H9 (cell line): ENCODE measurements around the gene MBL2. TPM values are rescaled to one million over a fixed set of nuclear protein-coding genes. Genes with fewer than 3 reads are reported as not detected.

Experiments used
- DNase-seq: peaks from one replicate; pipeline ENCODE4 v3.0.0-alpha.2; 2017
- H2AFZ ChIP-seq: one replicate; pipeline ENCODE4 v1.6.1; 2013; ENCODE audit warnings: mild to moderate bottlenecking, low read length, control low read depth, moderate library complexity
- H2AK5ac ChIP-seq: 2 replicates; pipeline ENCODE4 v1.6.1; 2013; ENCODE audit warnings: low read length, control low read depth, mixed read lengths; ENCODE audit not compliant: insufficient read length
- H2BK120ac ChIP-seq: one replicate; pipeline ENCODE4 v1.6.1; 2013; ENCODE audit warnings: low read depth, mild to moderate bottlenecking, low read length, control low read depth, inconsistent platforms; ENCODE audit not compliant: poor library complexity, severe bottlenecking
- H2BK12ac ChIP-seq: 2 replicates; pipeline ENCODE4 v1.6.1; 2013; ENCODE audit warnings: low read length, control low read depth, mixed read lengths, low read depth; ENCODE audit not compliant: insufficient read length
- H2BK15ac ChIP-seq: 2 replicates; pipeline ENCODE4 v1.6.1; 2013; ENCODE audit warnings: low read depth, low read length, control low read depth
- H2BK20ac ChIP-seq: one replicate; pipeline ENCODE4 v1.6.1; 2013; ENCODE audit warnings: low read depth, mild to moderate bottlenecking, low read length, control low read depth, inconsistent platforms; ENCODE audit not compliant: poor library complexity, severe bottlenecking
- H2BK5ac ChIP-seq: 2 replicates; pipeline ENCODE4 v1.6.1; 2013; ENCODE audit warnings: low read length, control low read depth, mixed read lengths; ENCODE audit not compliant: insufficient read length
- H3K14ac ChIP-seq: 2 replicates; pipeline ENCODE4 v1.6.1; 2013; ENCODE audit warnings: low read length, control low read depth; ENCODE audit not compliant: insufficient read depth
- H3K18ac ChIP-seq: 2 replicates; pipeline ENCODE4 v1.6.1; 2013; ENCODE audit warnings: low read depth, mild to moderate bottlenecking, mixed read lengths, low read length, control low read depth; ENCODE audit not compliant: insufficient read length
- H3K23ac ChIP-seq: 2 replicates; pipeline ENCODE4 v1.6.1; 2013; ENCODE audit warnings: low read length, control low read depth, mixed read lengths, low read depth; ENCODE audit not compliant: insufficient read length
- H3K23me2 ChIP-seq: 2 replicates; pipeline ENCODE4 v1.6.1; 2013; ENCODE audit warnings: low read depth, mild to moderate bottlenecking, mixed read lengths, low read length, control low read depth; ENCODE audit not compliant: insufficient read length, poor library complexity, severe bottlenecking
- H3K27ac ChIP-seq: 2 replicates; pipeline ENCODE4 v1.5.1; 2013; ENCODE audit warnings: low read length, control low read depth, mixed read lengths, low read depth; ENCODE audit not compliant: insufficient read length
- H3K27me3 ChIP-seq: 2 replicates; pipeline ENCODE4 v1.6.1; 2013; ENCODE audit warnings: low read length, control low read depth, inconsistent platforms; ENCODE audit not compliant: insufficient read depth
- H3K4ac ChIP-seq: 2 replicates; pipeline ENCODE4 v1.6.1; 2013; ENCODE audit warnings: low read depth, mild to moderate bottlenecking, control low read depth, inconsistent platforms, low read length, moderate library complexity
- H3K4me1 ChIP-seq: 2 replicates; pipeline ENCODE4 v1.6.1; 2013; ENCODE audit warnings: low read length, control low read depth, inconsistent platforms; ENCODE audit not compliant: insufficient read depth
- H3K4me2 ChIP-seq: 2 replicates; pipeline ENCODE4 v1.6.1; 2013; ENCODE audit warnings: low read length, control low read depth, mixed read lengths; ENCODE audit not compliant: insufficient read length, insufficient read depth
- H3K56ac ChIP-seq: 2 replicates; pipeline ENCODE4 v1.6.1; 2013; ENCODE audit warnings: low read depth, mild to moderate bottlenecking, mixed read lengths, low read length, control low read depth; ENCODE audit not compliant: insufficient read length
- H3K79me1 ChIP-seq: 2 replicates; pipeline ENCODE4 v1.6.1; 2013; ENCODE audit warnings: low read depth, mild to moderate bottlenecking, moderate library complexity, low read length, control low read depth, inconsistent platforms; ENCODE audit not compliant: insufficient read depth, poor library complexity, severe bottlenecking
- H3K79me2 ChIP-seq: 2 replicates; pipeline ENCODE4 v1.6.1; 2013; ENCODE audit warnings: low read length, control low read depth, inconsistent platforms; ENCODE audit not compliant: insufficient read depth
- H3K9ac ChIP-seq: 2 replicates; pipeline ENCODE4 v1.6.1; 2013; ENCODE audit warnings: low read length, control low read depth, mixed read lengths; ENCODE audit not compliant: insufficient read length; ENCODE audit errors: extremely low read depth
- H3K9me3 ChIP-seq: one replicate; pipeline ENCODE4 v1.6.1; 2013; ENCODE audit warnings: low read depth, low read length, inconsistent platforms; ENCODE audit not compliant: control insufficient read depth
- H3T11ph ChIP-seq: one replicate; pipeline ENCODE4 v1.6.1; 2013; ENCODE audit warnings: mild to moderate bottlenecking, low read length, control low read depth, inconsistent platforms
- H4K20me1 ChIP-seq: one replicate; pipeline ENCODE4 v1.6.1; 2013; ENCODE audit not compliant: control insufficient read depth, insufficient read length, insufficient read depth
- H4K5ac ChIP-seq: 2 replicates; pipeline ENCODE4 v1.6.1; 2013; ENCODE audit warnings: low read depth, mild to moderate bottlenecking, mixed read lengths, low read length, control low read depth; ENCODE audit not compliant: insufficient read length
- H4K8ac ChIP-seq: replicated peaks from 2 replicates; pipeline ENCODE4 v1.6.1; 2013; ENCODE audit warnings: low read length, control low read depth, mixed read lengths, low read depth; ENCODE audit not compliant: insufficient read length
- H4K91ac ChIP-seq: 2 replicates; pipeline ENCODE4 v1.6.1; 2013; ENCODE audit warnings: low read depth, mild to moderate bottlenecking, moderate library complexity, mixed read lengths, low read length, control low read depth; ENCODE audit not compliant: insufficient read length
- H3K27ac Mint-ChIP-seq, 3 experiments: 2 replicates in 2 of 3; 3 replicates in 1 of 3; pipeline ENCODE4 v1.8.0; 2020 to 2021; ENCODE audit warnings: mixed read lengths in 3 of 3, mild to moderate bottlenecking in 1 of 3, moderate library complexity in 1 of 3
- H3K27me3 Mint-ChIP-seq: 2 replicates; pipeline ENCODE4 v1.8.0; 2021; ENCODE audit warnings: low read depth, mild to moderate bottlenecking, moderate library complexity, mixed read lengths
- H3K36me3 Mint-ChIP-seq, 3 experiments: 2 replicates in 2 of 3; 3 replicates in 1 of 3; pipeline ENCODE4 v1.8.0; 2020 to 2021; ENCODE audit warnings: low read depth in 3 of 3, mixed read lengths in 3 of 3; ENCODE audit not compliant: insufficient read depth in 1 of 3
- H3K4me1 Mint-ChIP-seq, 2 experiments: 2 replicates each; pipeline ENCODE4 v1.8.0; 2020; ENCODE audit warnings: mixed read lengths in 2 of 2
- H3K4me3 Mint-ChIP-seq, 2 experiments: 2 replicates in 1 of 2; 3 replicates in 1 of 2; pipeline ENCODE4 v1.8.0; 2020 to 2021; ENCODE audit warnings: mild to moderate bottlenecking in 2 of 2, mixed read lengths in 2 of 2, moderate library complexity in 1 of 2
- H3K9me3 Mint-ChIP-seq, 2 experiments: 2 replicates in 1 of 2; 3 replicates in 1 of 2; pipeline ENCODE4 v1.8.0; 2020; ENCODE audit warnings: mild to moderate bottlenecking in 2 of 2, mixed read lengths in 2 of 2, moderate library complexity in 1 of 2
- WGBS: extraction: QIAGEN DNeasy Blood & Tissue Kit; methylation state at CpG from one replicate; pipeline ENCODE4 v1.1.7; 2013; ENCODE audit warnings: missing lambda C conversion rate, low lambda C conversion rate, mixed read lengths; ENCODE audit not compliant: insufficient read length; ENCODE audit errors: extremely low coverage; 5-methylcytosine and 5-hydroxymethylcytosine counted together
- total RNA-seq: library from RNA; stranded (reverse); gene quantifications from 2 replicates; pipeline ENCODE4 v1.2.1, GENCODE V29; 2021
- TF ChIP-seq, protein P1 (sequence below): fragments of 200-600 bp; sonication (generic); conservative IDR thresholded peaks from 3 replicates; pipeline ENCODE4 v1.8.0; 2021; ENCODE audit warnings: antibody characterized with exemption, mild to moderate bottlenecking

The MBL2 gene
- total RNA-seq, 1 experiment from 2014 or later, result not detected

DNA sequence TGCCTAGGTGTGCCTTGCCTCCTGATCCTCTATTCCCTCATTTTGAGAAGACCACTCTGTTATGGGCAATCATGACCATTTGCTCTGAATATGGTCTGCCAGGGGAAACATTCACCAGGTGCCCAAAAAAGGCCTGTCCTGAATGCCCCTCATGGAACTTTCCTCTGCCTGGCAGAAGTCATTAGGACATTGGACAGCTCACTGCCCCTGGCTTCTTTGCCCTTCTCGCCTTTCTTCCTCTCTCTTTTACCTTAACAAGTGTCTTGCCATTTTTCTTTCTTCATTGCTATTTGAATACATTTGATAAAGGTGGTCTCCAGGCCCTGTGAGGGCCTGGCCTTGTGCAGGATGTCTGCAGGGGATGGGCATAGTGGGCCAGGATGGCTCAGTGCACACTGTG lies 20.3 kb downstream of the MBL2 start:
- no peaks in the 10 kb centered on the region for H3K23me2 ChIP-seq
- Mint-ChIP-seq H3K27me3 (no peaks in the 10 kb centered on the region), H3K27ac (no peak overlapping the region), H3K4me1 (no peaks in the 10 kb centered on the region), H3K9me3 (no peaks in the 10 kb centered on the region; a peak in 3 of 5 replicates), H3K4me3 (no peak overlapping the region), H3K36me3 (no peaks in the 10 kb centered on the region; a peak in 1 of 7 replicates)
- no peak overlapping the region for H2BK15ac ChIP-seq
- no peaks in the 10 kb centered on the region for H3K79me2 ChIP-seq
- TF ChIP-seq, protein P1, sequence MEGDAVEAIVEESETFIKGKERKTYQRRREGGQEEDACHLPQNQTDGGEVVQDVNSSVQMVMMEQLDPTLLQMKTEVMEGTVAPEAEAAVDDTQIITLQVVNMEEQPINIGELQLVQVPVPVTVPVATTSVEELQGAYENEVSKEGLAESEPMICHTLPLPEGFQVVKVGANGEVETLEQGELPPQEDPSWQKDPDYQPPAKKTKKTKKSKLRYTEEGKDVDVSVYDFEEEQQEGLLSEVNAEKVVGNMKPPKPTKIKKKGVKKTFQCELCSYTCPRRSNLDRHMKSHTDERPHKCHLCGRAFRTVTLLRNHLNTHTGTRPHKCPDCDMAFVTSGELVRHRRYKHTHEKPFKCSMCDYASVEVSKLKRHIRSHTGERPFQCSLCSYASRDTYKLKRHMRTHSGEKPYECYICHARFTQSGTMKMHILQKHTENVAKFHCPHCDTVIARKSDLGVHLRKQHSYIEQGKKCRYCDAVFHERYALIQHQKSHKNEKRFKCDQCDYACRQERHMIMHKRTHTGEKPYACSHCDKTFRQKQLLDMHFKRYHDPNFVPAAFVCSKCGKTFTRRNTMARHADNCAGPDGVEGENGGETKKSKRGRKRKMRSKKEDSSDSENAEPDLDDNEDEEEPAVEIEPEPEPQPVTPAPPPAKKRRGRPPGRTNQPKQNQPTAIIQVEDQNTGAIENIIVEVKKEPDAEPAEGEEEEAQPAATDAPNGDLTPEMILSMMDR, result no peak
- H2AFZ ChIP-seq, result no peak overlapping the region
- no peak overlapping the region for H3K23ac ChIP-seq
- H3K18ac ChIP-seq, result no peak overlapping the region
- H3T11ph ChIP-seq, result no peak overlapping the region
- no peak overlapping the region for H2BK12ac ChIP-seq
- no peak overlapping the region for H2AK5ac ChIP-seq
- H3K9me3 ChIP-seq, result no peaks in the 10 kb centered on the region
- H3K14ac ChIP-seq, result no peak overlapping the region
- no peak overlapping the region for H3K27ac ChIP-seq
- H4K5ac ChIP-seq, result no peak overlapping the region
- no peak overlapping the region for H3K4ac ChIP-seq
- no peaks in the 10 kb centered on the region for H3K79me1 ChIP-seq
- DNase-seq, result no peak
- H4K8ac ChIP-seq, result no peak overlapping the region
- H3K9ac ChIP-seq, result no peak overlapping the region
- no peaks in the 10 kb centered on the region for H3K4me1 ChIP-seq
- H2BK20ac ChIP-seq, result no peak overlapping the region
- no CpG with 5 or more reads among the region's 1 CpG for WGBS
- H3K27me3 ChIP-seq, result no peaks in the 10 kb centered on the region
- no peaks in the 10 kb centered on the region for H4K20me1 ChIP-seq
- no peak overlapping the region for H3K4me2 ChIP-seq
- no peak overlapping the region for H2BK120ac ChIP-seq
- no peak overlapping the region for H3K56ac ChIP-seq
- no peak overlapping the region for H4K91ac ChIP-seq
- no peak overlapping the region for H2BK5ac ChIP-seq
